WTC11 (cell line): ENCODE results near the gene ZNF770. TPM values are rescaled to one million over a fixed set of nuclear protein-coding genes. Genes with fewer than 3 reads are reported as not detected.
"Not testable (repeated sequence)": the region's sequence is repeated elsewhere in the genome, so short reads cannot be mapped to it uniquely, and the experiment has no call there.

Source experiments
- ATAC-seq: fragments of 200-7000 bp; cut with Tn5 transposase; 2 replicates; pipeline ENCODE4 v1.10.0; 2021; ENCODE audit warnings: mild to moderate bottlenecking, moderate library complexity
- CTCF ChIA-PET: fragments of 300-600 bp; sonication (Branson Sonifier 250); formaldehyde crosslinking; loops from one replicate; lab custom pipeline; 2021; ENCODE audit warnings: antibody characterized with exemption; lab: Charles Lee
- POLR2A ChIA-PET: fragments of 350-600 bp; sonication (Branson Sonifier 250); formaldehyde crosslinking; loops from one replicate; lab custom pipeline; 2021; ENCODE audit warnings: antibody characterized with exemption; lab: Charles Lee
- DNase-seq: peaks from one replicate; pipeline ENCODE4 v3.0.0; 2021; ENCODE audit warnings: low spot score
- H3K27ac Mint-ChIP-seq: 2 replicates; pipeline ENCODE4 v1.8.0; 2021; ENCODE audit warnings: mixed read lengths
- H3K27me3 Mint-ChIP-seq: 2 replicates; pipeline ENCODE4 v1.8.0; 2021; ENCODE audit warnings: low read depth, mild to moderate bottlenecking, moderate library complexity, mixed read lengths
- H3K36me3 Mint-ChIP-seq: 2 replicates; pipeline ENCODE4 v1.8.0; 2021; ENCODE audit warnings: mixed read lengths
- H3K4me1 Mint-ChIP-seq: 2 replicates; pipeline ENCODE4 v1.8.0; 2022; ENCODE audit warnings: mixed read lengths
- H3K4me3 Mint-ChIP-seq: 2 replicates; pipeline ENCODE4 v1.8.0; 2021; ENCODE audit warnings: mild to moderate bottlenecking, moderate library complexity, mixed read lengths
- H3K9me3 Mint-ChIP-seq: 2 replicates; pipeline ENCODE4 v1.8.0; 2021; ENCODE audit warnings: mixed read lengths
- CREM ChIP-seq: sonication (generic); formaldehyde crosslinking; IDR thresholded peaks from 2 replicates; pipeline ENCODE4 v1.8.1; 2022; ENCODE audit warnings: mild to moderate bottlenecking, missing genetic modification reagents, moderate library complexity
- CTCF ChIP-seq: fragments of 200-600 bp; IDR thresholded peaks from 2 replicates; pipeline ENCODE4 v1.8.0; 2022; ENCODE audit warnings: antibody characterized with exemption
- E2F4 ChIP-seq: sonication (generic); formaldehyde crosslinking; IDR thresholded peaks from 2 replicates; pipeline ENCODE4 v1.8.1; 2022; ENCODE audit warnings: low read depth, mild to moderate bottlenecking, moderate library complexity, missing genetic modification reagents, borderline replicate concordance
- GTF2I ChIP-seq: fragments of 250-450 bp; sonication (Bioruptor Pico); conservative IDR thresholded peaks from 2 replicates; pipeline ENCODE4 v1.4.0; 2021; ENCODE audit warnings: mild to moderate bottlenecking
- HMGA2 ChIP-seq: fragments of 250-450 bp; sonication (Bioruptor Pico); IDR thresholded peaks from 2 replicates; pipeline ENCODE4 v1.4.0; 2021; ENCODE audit warnings: mild to moderate bottlenecking, moderate library complexity
- JAZF1 ChIP-seq: fragments of 250-450 bp; sonication (Bioruptor Pico); IDR thresholded peaks from 2 replicates; pipeline ENCODE4 v1.9.0; 2021; ENCODE audit warnings: moderate library complexity, mild to moderate bottlenecking, inconsistent platforms
- KAT7 ChIP-seq: sonication (generic); formaldehyde crosslinking; IDR thresholded peaks from 2 replicates; pipeline ENCODE4 v1.8.1; 2023; ENCODE audit warnings: missing genetic modification reagents, mild to moderate bottlenecking, borderline replicate concordance
- MAX ChIP-seq: sonication (generic); formaldehyde crosslinking; IDR thresholded peaks from 2 replicates; pipeline ENCODE4 v1.8.0; 2022; ENCODE audit warnings: mild to moderate bottlenecking, missing genetic modification reagents
- NFATC4 ChIP-seq: fragments of 250-450 bp; sonication (Bioruptor Pico); IDR thresholded peaks from 2 replicates; pipeline ENCODE4 v1.9.0; 2021; ENCODE audit warnings: mild to moderate bottlenecking
- NR1H2 ChIP-seq: sonication (generic); formaldehyde crosslinking; IDR thresholded peaks from 2 replicates; pipeline ENCODE4 v1.9.0; 2021; ENCODE audit warnings: mild to moderate bottlenecking, moderate library complexity, missing genetic modification reagents
- OVOL2 ChIP-seq: fragments of 250-450 bp; sonication (Bioruptor Pico); IDR thresholded peaks from 2 replicates; pipeline ENCODE4 v1.9.0; 2021; ENCODE audit warnings: mild to moderate bottlenecking, borderline replicate concordance
- PRDM15 ChIP-seq: sonication (generic); formaldehyde crosslinking; IDR thresholded peaks from 2 replicates; pipeline ENCODE4 v1.8.0; 2022; ENCODE audit warnings: missing genetic modification reagents
- RORB ChIP-seq: fragments of 250-450 bp; sonication (Bioruptor Pico); IDR thresholded peaks from 2 replicates; pipeline ENCODE4 v1.9.0; 2021; ENCODE audit warnings: mild to moderate bottlenecking
- SMAD3 ChIP-seq: sonication (generic); formaldehyde crosslinking; IDR thresholded peaks from 2 replicates; pipeline ENCODE4 v1.8.0; 2022; ENCODE audit warnings: missing genetic modification reagents, mild to moderate bottlenecking, borderline replicate concordance
- SOX15 ChIP-seq: fragments of 250-450 bp; sonication (Bioruptor Pico); IDR thresholded peaks from 2 replicates; pipeline ENCODE4 v1.9.0; 2021; ENCODE audit warnings: mild to moderate bottlenecking
- SP1 ChIP-seq: sonication (generic); formaldehyde crosslinking; conservative IDR thresholded peaks from 2 replicates; pipeline ENCODE4 v1.8.1; 2022; ENCODE audit warnings: missing genetic modification reagents
- USF2 ChIP-seq: sonication (generic); formaldehyde crosslinking; IDR thresholded peaks from 2 replicates; pipeline ENCODE4 v1.8.1; 2023; ENCODE audit warnings: mild to moderate bottlenecking, missing genetic modification reagents, moderate library complexity
- ZBTB21 ChIP-seq: sonication (generic); formaldehyde crosslinking; IDR thresholded peaks from 2 replicates; pipeline ENCODE4 v1.8.1; 2023; ENCODE audit warnings: mild to moderate bottlenecking, missing genetic modification reagents, borderline replicate concordance
- ZNF219 ChIP-seq: sonication (generic); formaldehyde crosslinking; IDR thresholded peaks from 2 replicates; pipeline ENCODE4 v1.8.0; 2023; ENCODE audit warnings: missing genetic modification reagents, mild to moderate bottlenecking, borderline replicate concordance
- ZNF317 ChIP-seq: sonication (generic); formaldehyde crosslinking; IDR thresholded peaks from 2 replicates; pipeline ENCODE4 v1.8.1; 2023; ENCODE audit warnings: low read depth, mild to moderate bottlenecking, moderate library complexity, missing genetic modification reagents, borderline replicate concordance
- ZSCAN18 ChIP-seq: fragments of 250-450 bp; sonication (Bioruptor Pico); IDR thresholded peaks from 2 replicates; pipeline ENCODE4 v2.1.2; 2022; ENCODE audit warnings: mild to moderate bottlenecking, moderate library complexity
- total RNA-seq: library from RNA; stranded (reverse); gene quantifications from 3 replicates; pipeline ENCODE4 v1.2.3, GENCODE V29; 2021

Gene ZNF770
- total RNA-seq, 1 experiment from 2014 or later, result 142 TPM

- no peak for ATAC-seq
- peaks cover 42% of the 10 kb centered on the region for H3K36me3 Mint-ChIP-seq
These were observed 43.2 kb downstream of the ZNF770 start for GRCh38 chr15:34944936-34945335.

GRCh38 chr15:34943711-34944110 lies 44.4 kb downstream of the ZNF770 start:
- ChIA-PET POLR2A (no interaction called here), CTCF (no interaction called here)
- H3K9me3 Mint-ChIP-seq, result no peaks in the 10 kb centered on the region
- no peak for DNase-seq
- H3K36me3 Mint-ChIP-seq, result peaks cover 51% of the 10 kb centered on the region
- H3K4me3 Mint-ChIP-seq, result no peak overlapping the region
- H3K4me1 Mint-ChIP-seq, result no peaks in the 10 kb centered on the region
- H3K27me3 Mint-ChIP-seq, result no peaks in the 10 kb centered on the region
- ATAC-seq, result no peak
- no peak overlapping the region for H3K27ac Mint-ChIP-seq
- TF ChIP-seq MAX (CRISPR knock-in tag), result no peak
- TF ChIP-seq SMAD3, result no peak

More at GRCh38 chr15:34944936-34945335, 43.2 kb downstream of the ZNF770 start:
- POLR2A ChIA-PET, result no interaction called here
- no peak for DNase-seq
- no peaks in the 10 kb centered on the region for H3K27me3 Mint-ChIP-seq
- TF ChIP-seq KAT7 (CRISPR knock-in tag), result no peak
- no peak for TF ChIP-seq CREM (CRISPR knock-in tag)
- TF ChIP-seq RORB, result no peak
- no peak for TF ChIP-seq GTF2I (CRISPR knock-in tag)
- no peak for TF ChIP-seq SP1 (CRISPR knock-in tag)
- no peak for TF ChIP-seq NR1H2
- TF ChIP-seq HMGA2 (CRISPR knock-in tag), result no peak
- no peak for TF ChIP-seq USF2 (CRISPR knock-in tag)
- H3K4me3 Mint-ChIP-seq, result no peak overlapping the region
- H3K9me3 Mint-ChIP-seq, result no peaks in the 10 kb centered on the region
- H3K27ac Mint-ChIP-seq, result no peak overlapping the region
- CTCF ChIA-PET, result interaction anchor here (1.1 kb wide), 1 partner anchor 35 kb away, joined by 3 read pairs; no protein-coding TSS in a partner anchor
- no peaks in the 10 kb centered on the region for H3K4me1 Mint-ChIP-seq

GRCh38 chr15:34943264-34943663 lies 44.8 kb downstream of the ZNF770 start:
- H3K27ac Mint-ChIP-seq, POLR2A ChIA-PET, H3K9me3 Mint-ChIP-seq, H3K27me3 Mint-ChIP-seq, ATAC-seq, H3K4me1 Mint-ChIP-seq, H3K4me3 Mint-ChIP-seq, CTCF ChIA-PET, DNase-seq: not testable (repeated sequence)
- TF ChIP-seq HMGA2 (CRISPR knock-in tag), result peak; percentile 5; the same call in 1 of the 2 replicates
- H3K36me3 Mint-ChIP-seq, result peaks cover 53% of the 10 kb centered on the region

- DNase-seq (no peak), ATAC-seq (no peak)
- Mint-ChIP-seq H3K36me3 (peaks cover 48% of the 10 kb centered on the region), H3K27me3 (no peaks in the 10 kb centered on the region), H3K27ac (no peak overlapping the region), H3K4me3 (no peak overlapping the region), H3K9me3 (no peaks in the 10 kb centered on the region), H3K4me1 (no peaks in the 10 kb centered on the region)
- POLR2A ChIA-PET, result no interaction called here
- CTCF ChIA-PET, result interaction anchor here (1.0 kb wide), 1 partner anchor 22 kb away, joined by 3 read pairs; no protein-coding TSS in a partner anchor
- TF ChIP-seq NFATC4, result no peak
- no peak for TF ChIP-seq E2F4
- TF ChIP-seq ZSCAN18, result no peak
- no peak for TF ChIP-seq ZNF219
- no peak for TF ChIP-seq ZBTB21
- TF ChIP-seq JAZF1 (CRISPR knock-in tag), result no peak
- TF ChIP-seq CTCF, result no peak
- TF ChIP-seq OVOL2 (CRISPR knock-in tag), result no peak
- no peak for TF ChIP-seq SOX15
- no peak for TF ChIP-seq PRDM15 (CRISPR knock-in tag)
- no peak for TF ChIP-seq ZNF317 (CRISPR knock-in tag)
These were observed 45.7 kb downstream of the ZNF770 start for GRCh38 chr15:34942363-34942762.
